GM18502 (cell line): ENCODE measurements around the gene KLHL2.
"Not testable (repeated sequence)": the region's sequence is repeated elsewhere in the genome, so short reads cannot be mapped to it uniquely, and the experiment has no call there.

Source experiments
- ATAC-seq: cut with Tn5 transposase; IDR thresholded peaks from one replicate; pipeline ENCODE4 v1.9.1; 2021; ENCODE audit warnings: mild to moderate bottlenecking; ENCODE audit not compliant: unreplicated experiment, poor library complexity

Gene KLHL2

GRCh38 chr4:165207431-165208220, at the start of gene KLHL2:
KLHL2 (plus strand) TSS chr4:165207561; CDS start chr4:165207877, 316 bp downstream.
- ATAC-seq, result peak; percentile 90

- ATAC-seq, result no peak
Observed at GRCh38 chr4:165158762-165159161, 48.6 kb upstream of the KLHL2 start.

GRCh38 chr4:165164257-165164656, 43.1 kb upstream of the KLHL2 start:
- no peak for ATAC-seq

- not testable (repeated sequence) for ATAC-seq
Observed at GRCh38 chr4:165166872-165167271, 40.5 kb upstream of the KLHL2 start.

GRCh38 chr4:165167650-165168049, 39.7 kb upstream of the KLHL2 start:
- no peak for ATAC-seq

GRCh38 chr4:165170819-165171218, 36.5 kb upstream of the KLHL2 start:
- no peak for ATAC-seq

GRCh38 chr4:165175470-165175869, 31.9 kb upstream of the KLHL2 start:
- ATAC-seq, result not testable (repeated sequence)

GRCh38 chr4:165175879-165176278, 31.5 kb upstream of the KLHL2 start:
- no peak for ATAC-seq

GRCh38 chr4:165177725-165178666, 29.4 kb upstream of the KLHL2 start:
- ATAC-seq, result peak; percentile 83

- ATAC-seq, result no peak
Observed at GRCh38 chr4:165184220-165184619, 23.1 kb upstream of the KLHL2 start.

- ATAC-seq, result not testable (repeated sequence)
Observed at GRCh38 chr4:165184998-165185397, 22.4 kb upstream of the KLHL2 start.

- no peak for ATAC-seq
Observed at GRCh38 chr4:165185448-165185847, 21.9 kb upstream of the KLHL2 start.

- no peak for ATAC-seq
Observed at GRCh38 chr4:165190591-165191347, 16.6 kb upstream of the KLHL2 start.

GRCh38 chr4:165191348-165191656, 16.1 kb upstream of the KLHL2 start:
- ATAC-seq, result no peak

GRCh38 chr4:165191814-165192499, 15.4 kb upstream of the KLHL2 start:
- no peak for ATAC-seq

- no peak for ATAC-seq
Observed at GRCh38 chr4:165192500-165192898, 14.9 kb upstream of the KLHL2 start.

GRCh38 chr4:165192956-165193355, 14.4 kb upstream of the KLHL2 start:
- ATAC-seq, result no peak

GRCh38 chr4:165194368-165194767, 13.0 kb upstream of the KLHL2 start:
- ATAC-seq, result no peak

- no peak for ATAC-seq
Observed at GRCh38 chr4:165198329-165198728, 9.0 kb upstream of the KLHL2 start.

GRCh38 chr4:165199286-165199685, 8.1 kb upstream of the KLHL2 start:
- no peak for ATAC-seq
